Activated T-cell treated with anti-CD3 and anti-CD28 coated beads, Interleukin-2, amount 50 U/mL, for 24 hours (primary cell): ENCODE results near the gene KLF13.

Experiments used
- DNase-seq: peaks from one replicate; pipeline ENCODE4 v3.0.0-alpha.2; 2020
- H3K27ac Mint-ChIP-seq: 2 replicates; pipeline ENCODE4 v1.8.0; 2020; ENCODE audit warnings: mild to moderate bottlenecking, mixed read lengths
- H3K27me3 Mint-ChIP-seq: 2 replicates; pipeline ENCODE4 v1.8.0; 2020; ENCODE audit warnings: mixed read lengths
- H3K36me3 Mint-ChIP-seq: 2 replicates; pipeline ENCODE4 v1.8.0; 2020; ENCODE audit warnings: low read depth, mixed read lengths
- H3K4me1 Mint-ChIP-seq: 2 replicates; pipeline ENCODE4 v1.8.0; 2020; ENCODE audit warnings: low read depth, mixed read lengths
- H3K4me3 Mint-ChIP-seq: 2 replicates; pipeline ENCODE4 v1.8.0; 2020; ENCODE audit warnings: mild to moderate bottlenecking, moderate library complexity, mixed read lengths
- H3K9me3 Mint-ChIP-seq: 2 replicates; pipeline ENCODE4 v1.8.0; 2020; ENCODE audit warnings: mixed read lengths

KLF13 gene

DNA sequence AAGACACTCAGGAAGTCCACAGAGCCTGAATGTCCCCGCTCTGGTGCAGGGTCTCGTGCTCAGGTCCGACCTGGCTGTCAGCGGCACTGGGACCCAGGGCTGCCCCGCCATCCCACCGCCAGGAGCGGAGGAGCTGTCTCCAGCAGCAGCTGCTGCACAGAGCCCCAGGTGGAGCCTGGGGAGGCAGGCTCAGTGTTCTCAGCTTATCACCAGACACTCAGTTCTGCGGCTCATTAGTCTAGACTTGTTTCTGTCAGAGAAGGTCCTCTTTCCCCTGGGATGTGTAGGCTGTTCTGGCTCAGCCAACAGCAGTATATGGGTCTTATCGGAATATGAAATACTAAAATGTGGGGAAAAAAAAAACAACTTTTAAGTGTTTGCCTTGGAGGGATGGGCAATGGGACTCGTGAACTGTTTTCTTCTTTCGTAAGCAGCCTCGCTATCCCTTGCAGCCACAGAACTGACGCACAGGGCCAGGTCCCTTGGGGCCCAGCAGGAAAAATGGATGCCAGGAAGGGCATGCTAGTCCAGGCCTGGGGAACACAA lies 75.9 kb downstream of the KLF13 start:
- Mint-ChIP-seq H3K27me3 (no peaks in the 10 kb centered on the region), H3K4me3 (no peak overlapping the region), H3K9me3 (no peaks in the 10 kb centered on the region), H3K4me1 (peaks cover 56% of the 10 kb centered on the region), H3K27ac (no peak overlapping the region), H3K36me3 (no peaks in the 10 kb centered on the region)
- no peak for DNase-seq

- H3K4me1 Mint-ChIP-seq, result peaks cover 52% of the 10 kb centered on the region
- no peak overlapping the region for H3K4me3 Mint-ChIP-seq
- no peaks in the 10 kb centered on the region for H3K27me3 Mint-ChIP-seq
- H3K27ac Mint-ChIP-seq, result no peak overlapping the region
- H3K9me3 Mint-ChIP-seq, result no peaks in the 10 kb centered on the region
- H3K36me3 Mint-ChIP-seq, result no peaks in the 10 kb centered on the region
- DNase-seq, result no peak
Observed at GRCh38 chr15:31403096-31403495, 76.5 kb downstream of the KLF13 start.

DNA sequence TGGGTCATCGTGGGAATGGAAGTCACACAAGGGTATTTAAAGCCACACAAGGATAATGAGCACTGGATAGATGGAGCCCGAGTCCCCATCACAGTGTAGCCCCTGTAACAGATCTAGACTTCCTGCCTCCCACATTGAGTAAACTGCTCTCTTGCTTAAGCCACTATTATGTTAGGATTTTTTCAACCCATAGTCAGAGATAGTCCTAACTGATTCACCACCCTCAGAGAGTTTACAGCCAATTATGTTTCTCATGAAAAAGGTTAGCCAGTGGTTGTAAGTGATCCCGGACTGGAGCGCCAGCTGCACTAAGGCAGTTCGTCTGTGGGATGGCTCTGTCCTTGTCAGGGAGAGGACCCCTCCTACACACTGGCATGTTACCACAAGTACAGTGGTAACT lies 77.0 kb downstream of the KLF13 start:
- Mint-ChIP-seq H3K9me3 (peaks cover 4% of the 10 kb centered on the region), H3K4me1 (peaks cover 47% of the 10 kb centered on the region), H3K4me3 (no peak overlapping the region), H3K27me3 (no peaks in the 10 kb centered on the region), H3K27ac (peak overlapping the region; percentile 9), H3K36me3 (no peaks in the 10 kb centered on the region)
- no peak for DNase-seq

DNA sequence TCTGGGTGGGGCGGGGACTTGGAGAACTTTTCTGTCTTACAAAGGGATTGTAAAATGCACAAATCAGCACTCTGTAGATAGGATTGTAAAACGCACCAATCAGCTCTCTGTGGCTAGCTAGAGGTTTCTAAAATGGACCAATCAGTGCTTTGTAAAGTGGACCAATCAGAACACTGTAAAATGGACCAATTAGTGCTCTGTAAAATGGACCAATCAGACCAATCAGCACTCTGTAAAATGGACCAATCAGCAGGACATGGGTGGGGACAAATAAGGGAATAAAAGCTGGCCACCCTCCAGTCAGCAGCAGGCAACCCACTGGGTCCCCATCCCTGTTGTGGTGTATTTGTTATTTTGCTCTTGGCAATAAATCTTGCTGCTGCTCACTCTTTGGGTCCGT lies 77.7 kb downstream of the KLF13 start:
- no peak for DNase-seq
- H3K27me3 Mint-ChIP-seq, result no peaks in the 10 kb centered on the region
- H3K27ac Mint-ChIP-seq, result peak overlapping the region; percentile 75
- H3K4me1 Mint-ChIP-seq, result peaks cover 40% of the 10 kb centered on the region
- peaks cover 5% of the 10 kb centered on the region for H3K9me3 Mint-ChIP-seq
- H3K36me3 Mint-ChIP-seq, result no peaks in the 10 kb centered on the region
- no peak overlapping the region for H3K4me3 Mint-ChIP-seq

- Mint-ChIP-seq H3K36me3 (no peaks in the 10 kb centered on the region), H3K27me3 (no peaks in the 10 kb centered on the region), H3K27ac (peak overlapping the region; percentile 75), H3K9me3 (peaks cover 5% of the 10 kb centered on the region), H3K4me1 (peaks cover 30% of the 10 kb centered on the region), H3K4me3 (peak overlapping the region; percentile 52)
- DNase-seq, result no peak
Observed at GRCh38 chr15:31405200-31405920, 78.7 kb downstream of the KLF13 start.

- Mint-ChIP-seq H3K27me3 (no peaks in the 10 kb centered on the region), H3K27ac (no peak overlapping the region), H3K4me3 (no peak overlapping the region), H3K9me3 (peaks cover 9% of the 10 kb centered on the region), H3K4me1 (peaks cover 27% of the 10 kb centered on the region), H3K36me3 (no peaks in the 10 kb centered on the region)
- no peak for DNase-seq
Observed at GRCh38 chr15:31407376-31407775, 80.7 kb downstream of the KLF13 start.

GRCh38 chr15:31407851-31408250 lies 81.2 kb downstream of the KLF13 start:
- H3K36me3 Mint-ChIP-seq, result no peaks in the 10 kb centered on the region
- peaks cover 29% of the 10 kb centered on the region for H3K4me1 Mint-ChIP-seq
- H3K4me3 Mint-ChIP-seq, result no peak overlapping the region
- peaks cover 9% of the 10 kb centered on the region for H3K9me3 Mint-ChIP-seq
- no peaks in the 10 kb centered on the region for H3K27me3 Mint-ChIP-seq
- H3K27ac Mint-ChIP-seq, result no peak overlapping the region
- no peak for DNase-seq

- Mint-ChIP-seq H3K27me3 (no peaks in the 10 kb centered on the region), H3K9me3 (peaks cover 9% of the 10 kb centered on the region), H3K4me1 (peaks cover 30% of the 10 kb centered on the region), H3K36me3 (no peaks in the 10 kb centered on the region), H3K4me3 (no peak overlapping the region), H3K27ac (no peak overlapping the region)
- no peak for DNase-seq
Observed at GRCh38 chr15:31408724-31409123, 82.1 kb downstream of the KLF13 start.

- Mint-ChIP-seq H3K36me3 (no peaks in the 10 kb centered on the region), H3K4me1 (peaks cover 26% of the 10 kb centered on the region), H3K27me3 (no peaks in the 10 kb centered on the region), H3K27ac (no peak overlapping the region), H3K4me3 (no peak overlapping the region), H3K9me3 (peaks cover 9% of the 10 kb centered on the region)
- no peak for DNase-seq
Observed at GRCh38 chr15:31409171-31409570, 82.5 kb downstream of the KLF13 start.

GRCh38 chr15:31412824-31413223 lies 86.2 kb downstream of the KLF13 start:
- Mint-ChIP-seq H3K4me1 (peaks cover 6% of the 10 kb centered on the region), H3K9me3 (peaks cover 9% of the 10 kb centered on the region), H3K4me3 (no peak overlapping the region), H3K36me3 (no peaks in the 10 kb centered on the region), H3K27me3 (no peaks in the 10 kb centered on the region), H3K27ac (no peak overlapping the region)
- no peak for DNase-seq

GRCh38 chr15:31415201-31415600 lies 88.6 kb downstream of the KLF13 start:
- H3K36me3 Mint-ChIP-seq, result no peaks in the 10 kb centered on the region
- H3K27me3 Mint-ChIP-seq, result no peaks in the 10 kb centered on the region
- no peak for DNase-seq
- no peak overlapping the region for H3K27ac Mint-ChIP-seq
- no peak overlapping the region for H3K4me3 Mint-ChIP-seq
- H3K9me3 Mint-ChIP-seq, result peaks cover 14% of the 10 kb centered on the region
- H3K4me1 Mint-ChIP-seq, result peaks cover 6% of the 10 kb centered on the region

DNA sequence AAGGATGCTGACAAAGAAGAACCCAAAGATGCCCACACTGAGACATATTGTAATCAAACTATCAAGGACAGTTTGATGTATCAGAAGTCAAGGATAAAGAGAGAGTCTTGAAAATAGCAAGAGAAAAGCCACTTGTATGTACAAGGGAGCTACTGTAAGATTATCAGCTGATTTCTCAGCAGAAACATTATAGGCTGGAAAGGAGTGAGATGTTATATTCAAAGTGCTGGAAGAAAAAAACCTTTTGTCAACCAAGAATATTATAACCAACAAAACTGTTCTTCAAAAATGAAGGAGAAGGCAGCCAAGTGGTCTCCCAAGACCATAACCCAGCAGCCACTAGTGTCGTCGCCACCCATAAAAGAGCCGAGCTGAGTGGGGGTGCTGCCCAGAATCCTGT lies 93.2 kb downstream of the KLF13 start:
- Mint-ChIP-seq H3K27ac (no peak overlapping the region), H3K36me3 (no peaks in the 10 kb centered on the region), H3K9me3 (peaks cover 16% of the 10 kb centered on the region), H3K27me3 (no peaks in the 10 kb centered on the region), H3K4me1 (peaks cover 4% of the 10 kb centered on the region), H3K4me3 (no peak overlapping the region)
- no peak for DNase-seq

DNA sequence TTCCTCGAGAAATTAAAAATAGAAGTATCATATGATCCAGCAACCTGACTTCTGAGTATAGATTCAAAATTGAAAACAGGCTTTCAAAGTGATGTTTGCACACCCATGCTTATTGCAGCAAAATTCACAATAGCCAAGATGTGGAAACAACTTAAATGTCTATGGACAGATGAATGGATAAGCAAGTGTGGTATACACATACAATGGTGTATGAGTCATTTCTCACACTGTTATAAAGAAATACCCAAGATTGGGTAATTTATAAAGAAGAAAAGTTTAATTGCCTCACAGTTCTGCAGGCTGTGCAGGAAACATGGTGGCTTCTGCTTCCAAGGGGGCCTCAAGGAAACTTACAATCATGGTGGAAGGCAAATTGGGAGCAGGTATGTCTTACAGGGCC lies 100.8 kb downstream of the KLF13 start:
- Mint-ChIP-seq H3K36me3 (no peaks in the 10 kb centered on the region), H3K4me3 (no peak overlapping the region), H3K9me3 (peaks cover 6% of the 10 kb centered on the region), H3K27me3 (no peaks in the 10 kb centered on the region), H3K4me1 (peaks cover 43% of the 10 kb centered on the region), H3K27ac (peak overlapping the region; percentile 20)
- no peak for DNase-seq
